Osteoblast (primary cell): Measurements from ENCODE around the gene ZNF829. TPM values are rescaled to one million over a fixed set of nuclear protein-coding genes. Genes with fewer than 3 reads are reported as not detected.

Experiments
- DNase-seq: peaks from one replicate; pipeline ENCODE4 v3.0.0; 2011; ENCODE audit warnings: low spot score, mixed read lengths; ENCODE audit not compliant: insufficient read length; ENCODE audit errors: missing footprints
- H2AFZ ChIP-seq: 2 replicates; pipeline ENCODE4 v1.6.0; 2011; ENCODE audit warnings: mild to moderate bottlenecking, low read length
- H3K27ac ChIP-seq: 2 replicates; pipeline ENCODE4 v1.5.1; 2011; ENCODE audit warnings: mild to moderate bottlenecking, low read depth, low read length, moderate library complexity
- H3K27me3 ChIP-seq: 2 replicates; pipeline ENCODE4 v1.6.0; 2012; ENCODE audit warnings: mild to moderate bottlenecking, control low read depth, inconsistent platforms, low read length, moderate library complexity; ENCODE audit not compliant: insufficient read depth
- H3K36me3 ChIP-seq: 2 replicates; pipeline ENCODE4 v1.5.1; 2011; ENCODE audit warnings: mild to moderate bottlenecking, low read length, control low read depth, moderate library complexity; ENCODE audit not compliant: insufficient read depth
- H3K4me1 ChIP-seq: 2 replicates; pipeline ENCODE4 v1.5.1; 2011; ENCODE audit warnings: mild to moderate bottlenecking, low read length, control low read depth, moderate library complexity; ENCODE audit not compliant: insufficient read depth
- H3K4me2 ChIP-seq: 2 replicates; pipeline ENCODE4 v1.6.0; 2011; ENCODE audit warnings: mild to moderate bottlenecking, low read length; ENCODE audit not compliant: insufficient read depth
- H3K4me3 ChIP-seq: fragments of 200-600 bp; sonication (generic); 3 replicates; pipeline ENCODE4 v1.5.1; 2012; ENCODE audit warnings: mild to moderate bottlenecking, low read length, inconsistent platforms; ENCODE audit not compliant: insufficient read depth
- H3K79me2 ChIP-seq: 2 replicates; pipeline ENCODE4 v1.6.0; 2012; ENCODE audit warnings: mild to moderate bottlenecking, low read length, control low read depth, inconsistent platforms; ENCODE audit not compliant: insufficient read depth
- H3K9me3 ChIP-seq: 2 replicates; pipeline ENCODE4 v1.5.1; 2011; ENCODE audit warnings: low read depth, low read length, control low read depth
- H4K20me1 ChIP-seq: 2 replicates; pipeline ENCODE4 v1.6.0; 2012; ENCODE audit warnings: mild to moderate bottlenecking, low read length, control low read depth; ENCODE audit not compliant: insufficient read depth
- total RNA-seq: library from RNA; depleted of rRNA; stranded (reverse); fragments of >200 nt; gene quantifications from 2 replicates; pipeline ENCODE4 v1.2.3, GENCODE V29; 2012
- TF ChIP-seq, protein P1 (sequence below): IDR thresholded peaks from 2 replicates; pipeline ENCODE4 v1.5.1; 2011; ENCODE audit warnings: mild to moderate bottlenecking, low read depth, low read length, moderate library complexity; ENCODE audit errors: extremely low read depth

Gene ZNF829
- total RNA-seq, 1 donor = 4.0 TPM

DNA sequence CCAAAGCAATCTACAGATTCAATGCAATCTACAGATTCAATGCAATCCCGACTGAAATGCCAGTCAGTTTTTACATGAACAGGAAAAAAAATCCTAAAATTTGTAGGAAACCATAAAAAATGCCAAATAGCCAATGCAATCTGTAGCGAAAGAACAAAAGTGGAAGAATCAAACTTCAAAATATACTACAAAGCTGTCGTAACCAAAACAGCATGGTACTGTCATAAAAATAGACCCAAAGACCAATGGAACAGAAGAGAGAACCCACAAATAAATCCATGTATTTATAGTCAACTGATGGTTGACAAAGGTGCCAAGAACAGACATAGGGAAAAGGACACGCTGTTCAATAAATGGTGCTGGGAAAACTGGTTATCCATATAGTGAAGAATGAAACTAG, 17.7 kb downstream of the ZNF829 start:
- H2AFZ ChIP-seq = no peak overlapping the region
- H3K9me3 ChIP-seq = peaks cover 23% of the 10 kb centered on the region
- no peaks in the 10 kb centered on the region for H3K4me1 ChIP-seq
- no peaks in the 10 kb centered on the region for H3K27me3 ChIP-seq
- H3K27ac ChIP-seq = no peak overlapping the region
- DNase-seq = no peak
- no peaks in the 10 kb centered on the region for H4K20me1 ChIP-seq
- no peaks in the 10 kb centered on the region for H3K79me2 ChIP-seq
- TF ChIP-seq, protein P1, sequence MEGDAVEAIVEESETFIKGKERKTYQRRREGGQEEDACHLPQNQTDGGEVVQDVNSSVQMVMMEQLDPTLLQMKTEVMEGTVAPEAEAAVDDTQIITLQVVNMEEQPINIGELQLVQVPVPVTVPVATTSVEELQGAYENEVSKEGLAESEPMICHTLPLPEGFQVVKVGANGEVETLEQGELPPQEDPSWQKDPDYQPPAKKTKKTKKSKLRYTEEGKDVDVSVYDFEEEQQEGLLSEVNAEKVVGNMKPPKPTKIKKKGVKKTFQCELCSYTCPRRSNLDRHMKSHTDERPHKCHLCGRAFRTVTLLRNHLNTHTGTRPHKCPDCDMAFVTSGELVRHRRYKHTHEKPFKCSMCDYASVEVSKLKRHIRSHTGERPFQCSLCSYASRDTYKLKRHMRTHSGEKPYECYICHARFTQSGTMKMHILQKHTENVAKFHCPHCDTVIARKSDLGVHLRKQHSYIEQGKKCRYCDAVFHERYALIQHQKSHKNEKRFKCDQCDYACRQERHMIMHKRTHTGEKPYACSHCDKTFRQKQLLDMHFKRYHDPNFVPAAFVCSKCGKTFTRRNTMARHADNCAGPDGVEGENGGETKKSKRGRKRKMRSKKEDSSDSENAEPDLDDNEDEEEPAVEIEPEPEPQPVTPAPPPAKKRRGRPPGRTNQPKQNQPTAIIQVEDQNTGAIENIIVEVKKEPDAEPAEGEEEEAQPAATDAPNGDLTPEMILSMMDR = no peak
- H3K4me2 ChIP-seq = no peak overlapping the region
- peaks cover 35% of the 10 kb centered on the region for H3K36me3 ChIP-seq
- no peak overlapping the region for H3K4me3 ChIP-seq

DNA sequence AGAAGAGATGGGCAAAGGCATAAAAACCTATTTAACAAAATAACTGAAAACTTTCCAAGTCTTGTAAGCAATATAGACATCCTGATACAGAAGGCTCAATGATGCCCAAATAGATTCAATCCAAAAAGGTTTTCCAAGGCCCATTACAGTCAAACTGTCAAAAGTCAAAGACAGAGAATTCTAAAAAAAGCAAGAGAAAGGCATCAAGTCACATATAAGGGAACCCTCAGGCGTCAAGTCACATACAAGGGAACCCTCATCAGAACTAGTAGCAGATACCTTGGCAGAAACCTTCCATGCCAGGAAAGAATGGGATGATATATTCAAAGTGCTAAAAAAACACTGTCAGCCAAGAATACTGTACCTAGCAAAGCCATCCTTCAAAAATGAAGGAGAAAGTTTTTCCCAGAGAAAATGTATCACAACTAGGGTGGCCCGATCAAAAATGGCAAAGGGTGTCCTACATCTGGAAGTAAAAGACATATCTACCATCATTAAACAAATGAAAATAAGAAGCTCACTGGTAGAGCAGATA, 21.2 kb downstream of the ZNF829 start:
- peaks cover 43% of the 10 kb centered on the region for H3K9me3 ChIP-seq
- TF ChIP-seq, protein P1 = no peak
- no peaks in the 10 kb centered on the region for H3K4me1 ChIP-seq
- DNase-seq = no peak
- H3K27ac ChIP-seq = no peak overlapping the region
- H3K79me2 ChIP-seq = no peaks in the 10 kb centered on the region
- no peak overlapping the region for H3K4me2 ChIP-seq
- no peaks in the 10 kb centered on the region for H3K27me3 ChIP-seq
- no peak overlapping the region for H3K4me3 ChIP-seq
- H2AFZ ChIP-seq = no peak overlapping the region
- H3K36me3 ChIP-seq = peaks cover 36% of the 10 kb centered on the region
- H4K20me1 ChIP-seq = no peaks in the 10 kb centered on the region

DNA sequence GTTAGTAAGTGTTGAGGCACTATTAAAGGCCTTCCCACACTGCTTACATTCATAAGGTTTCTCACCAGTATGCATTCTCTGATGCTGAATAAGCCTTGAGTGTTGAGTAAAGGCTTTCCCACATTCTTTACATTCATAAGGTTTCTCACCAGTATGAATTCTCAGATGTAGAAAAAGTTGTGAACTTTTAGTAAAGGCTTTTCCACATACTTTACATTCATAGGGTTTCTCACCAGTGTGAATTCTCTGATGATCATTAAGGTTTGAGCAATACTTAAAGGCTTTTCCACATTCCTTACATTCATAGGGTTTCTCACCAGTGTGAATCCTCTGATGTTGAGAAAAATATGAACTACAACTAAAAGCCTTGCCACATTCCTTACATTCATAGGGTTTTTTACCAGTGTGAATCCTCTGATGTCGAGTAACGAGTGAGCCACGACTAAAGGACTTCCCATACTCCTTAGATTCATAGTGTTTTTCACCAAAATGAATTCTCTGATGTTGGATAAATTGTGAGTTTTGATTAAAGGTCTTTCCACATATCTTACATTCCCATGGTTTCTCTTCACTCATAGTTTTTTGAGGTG, 24.2 kb downstream of the ZNF829 start:
- TF ChIP-seq, protein P1 = no peak
- no peak for DNase-seq

DNA sequence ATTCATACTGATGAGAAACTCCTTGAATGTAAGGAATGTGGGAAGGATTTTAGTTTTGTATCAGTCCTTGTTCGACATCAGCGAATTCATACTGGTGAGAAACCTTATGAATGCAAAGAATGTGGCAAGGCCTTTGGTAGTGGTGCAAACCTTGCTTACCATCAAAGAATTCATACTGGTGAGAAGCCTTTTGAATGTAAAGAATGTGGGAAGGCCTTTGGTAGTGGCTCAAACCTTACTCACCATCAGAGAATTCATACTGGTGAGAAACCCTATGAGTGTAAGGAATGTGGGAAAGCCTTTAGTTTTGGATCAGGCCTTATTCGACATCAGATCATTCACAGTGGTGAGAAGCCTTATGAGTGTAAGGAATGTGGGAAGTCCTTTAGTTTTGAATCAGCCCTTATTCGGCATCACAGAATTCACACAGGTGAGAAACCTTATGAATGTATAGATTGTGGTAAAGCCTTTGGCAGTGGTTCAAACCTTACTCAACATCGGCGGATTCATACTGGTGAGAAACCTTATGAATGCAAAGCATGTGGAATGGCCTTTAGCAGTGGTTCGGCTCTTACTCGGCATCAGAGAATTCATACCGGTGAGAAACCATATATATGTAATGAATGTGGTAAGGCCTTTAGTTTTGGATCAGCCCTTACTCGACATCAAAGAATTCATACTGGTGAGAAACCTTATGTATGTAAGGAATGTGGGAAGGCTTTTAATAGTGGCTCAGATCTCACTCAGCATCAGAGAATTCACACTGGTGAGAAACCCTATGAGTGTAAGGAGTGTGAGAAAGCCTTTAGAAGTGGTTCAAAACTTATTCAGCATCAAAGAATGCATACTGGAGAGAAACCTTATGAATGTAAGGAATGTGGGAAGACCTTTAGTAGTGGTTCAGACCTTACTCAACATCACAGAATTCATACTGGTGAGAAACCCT, 38.8 kb downstream of the ZNF829 start:
- Histone ChIP-seq H3K36me3 (peaks cover 10% of the 10 kb centered on the region), H3K4me1 (no peaks in the 10 kb centered on the region), H3K79me2 (no peaks in the 10 kb centered on the region), H2AFZ (no peak overlapping the region), H3K27me3 (no peaks in the 10 kb centered on the region), H3K27ac (no peak overlapping the region), H4K20me1 (no peaks in the 10 kb centered on the region), H3K4me2 (no peak overlapping the region), H3K4me3 (no peak overlapping the region), H3K9me3 (peaks cover 32% of the 10 kb centered on the region)
- TF ChIP-seq, protein P1 = no peak
- DNase-seq = no peak

More for the DNA sequence above, 24.2 kb downstream of the ZNF829 start:
- H3K79me2 ChIP-seq = no peaks in the 10 kb centered on the region
- H3K27ac ChIP-seq = no peak overlapping the region
- H3K4me1 ChIP-seq = no peaks in the 10 kb centered on the region
- H3K9me3 ChIP-seq = peaks cover 39% of the 10 kb centered on the region
- H4K20me1 ChIP-seq = no peaks in the 10 kb centered on the region
- H3K4me3 ChIP-seq = no peak overlapping the region
- no peak overlapping the region for H3K4me2 ChIP-seq
- H3K36me3 ChIP-seq = peaks cover 30% of the 10 kb centered on the region
- no peak overlapping the region for H2AFZ ChIP-seq
- H3K27me3 ChIP-seq = no peaks in the 10 kb centered on the region
